Measurements from ENCODE around the gene TMC6.

TMC6 gene, protein sequence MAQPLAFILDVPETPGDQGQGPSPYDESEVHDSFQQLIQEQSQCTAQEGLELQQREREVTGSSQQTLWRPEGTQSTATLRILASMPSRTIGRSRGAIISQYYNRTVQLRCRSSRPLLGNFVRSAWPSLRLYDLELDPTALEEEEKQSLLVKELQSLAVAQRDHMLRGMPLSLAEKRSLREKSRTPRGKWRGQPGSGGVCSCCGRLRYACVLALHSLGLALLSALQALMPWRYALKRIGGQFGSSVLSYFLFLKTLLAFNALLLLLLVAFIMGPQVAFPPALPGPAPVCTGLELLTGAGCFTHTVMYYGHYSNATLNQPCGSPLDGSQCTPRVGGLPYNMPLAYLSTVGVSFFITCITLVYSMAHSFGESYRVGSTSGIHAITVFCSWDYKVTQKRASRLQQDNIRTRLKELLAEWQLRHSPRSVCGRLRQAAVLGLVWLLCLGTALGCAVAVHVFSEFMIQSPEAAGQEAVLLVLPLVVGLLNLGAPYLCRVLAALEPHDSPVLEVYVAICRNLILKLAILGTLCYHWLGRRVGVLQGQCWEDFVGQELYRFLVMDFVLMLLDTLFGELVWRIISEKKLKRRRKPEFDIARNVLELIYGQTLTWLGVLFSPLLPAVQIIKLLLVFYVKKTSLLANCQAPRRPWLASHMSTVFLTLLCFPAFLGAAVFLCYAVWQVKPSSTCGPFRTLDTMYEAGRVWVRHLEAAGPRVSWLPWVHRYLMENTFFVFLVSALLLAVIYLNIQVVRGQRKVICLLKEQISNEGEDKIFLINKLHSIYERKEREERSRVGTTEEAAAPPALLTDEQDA

GRCh38 chr17:78128551-78129350 lies at the start of gene TMC6:
Gene TMC6 (minus strand): TSS chr17:78128755. CDS start chr17:78126832, 1,923 bp downstream.
- peak; percentile 80 for DNase-seq

- peak; percentile 20 for DNase-seq
Measured at GRCh38 chr17:78176548-78177025, 48.0 kb upstream of the TMC6 start.

DNA sequence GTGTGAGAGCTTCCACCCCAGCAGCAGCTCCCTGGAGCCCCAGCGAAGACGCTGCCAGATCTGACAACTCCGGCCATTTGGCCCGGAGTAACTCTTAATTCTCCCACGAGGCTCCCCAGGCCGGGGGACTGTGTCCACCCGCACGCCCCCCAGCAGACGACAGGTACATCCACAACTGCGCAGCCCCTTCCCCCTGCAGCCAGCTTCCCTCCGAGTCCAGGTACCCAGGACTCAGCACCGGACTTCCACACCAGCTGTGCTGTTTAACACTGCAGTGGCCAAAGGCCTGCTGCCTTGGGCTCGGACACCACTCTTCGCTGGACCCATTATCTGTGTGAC lies 47.1 kb upstream of the TMC6 start:
- no peak for DNase-seq

GRCh38 chr17:78174870-78175642 lies 46.5 kb upstream of the TMC6 start:
- no peak for DNase-seq

GRCh38 chr17:78174346-78174869 lies 45.9 kb upstream of the TMC6 start:
- no peak for DNase-seq

- DNase-seq: no peak
Measured at GRCh38 chr17:78173097-78173715, 44.7 kb upstream of the TMC6 start.

- peak; percentile 80 for DNase-seq
Measured at GRCh38 chr17:78172249-78173051, 43.9 kb upstream of the TMC6 start.

GRCh38 chr17:78171591-78172248 lies 43.2 kb upstream of the TMC6 start:
- peak; percentile 80 for DNase-seq

DNA sequence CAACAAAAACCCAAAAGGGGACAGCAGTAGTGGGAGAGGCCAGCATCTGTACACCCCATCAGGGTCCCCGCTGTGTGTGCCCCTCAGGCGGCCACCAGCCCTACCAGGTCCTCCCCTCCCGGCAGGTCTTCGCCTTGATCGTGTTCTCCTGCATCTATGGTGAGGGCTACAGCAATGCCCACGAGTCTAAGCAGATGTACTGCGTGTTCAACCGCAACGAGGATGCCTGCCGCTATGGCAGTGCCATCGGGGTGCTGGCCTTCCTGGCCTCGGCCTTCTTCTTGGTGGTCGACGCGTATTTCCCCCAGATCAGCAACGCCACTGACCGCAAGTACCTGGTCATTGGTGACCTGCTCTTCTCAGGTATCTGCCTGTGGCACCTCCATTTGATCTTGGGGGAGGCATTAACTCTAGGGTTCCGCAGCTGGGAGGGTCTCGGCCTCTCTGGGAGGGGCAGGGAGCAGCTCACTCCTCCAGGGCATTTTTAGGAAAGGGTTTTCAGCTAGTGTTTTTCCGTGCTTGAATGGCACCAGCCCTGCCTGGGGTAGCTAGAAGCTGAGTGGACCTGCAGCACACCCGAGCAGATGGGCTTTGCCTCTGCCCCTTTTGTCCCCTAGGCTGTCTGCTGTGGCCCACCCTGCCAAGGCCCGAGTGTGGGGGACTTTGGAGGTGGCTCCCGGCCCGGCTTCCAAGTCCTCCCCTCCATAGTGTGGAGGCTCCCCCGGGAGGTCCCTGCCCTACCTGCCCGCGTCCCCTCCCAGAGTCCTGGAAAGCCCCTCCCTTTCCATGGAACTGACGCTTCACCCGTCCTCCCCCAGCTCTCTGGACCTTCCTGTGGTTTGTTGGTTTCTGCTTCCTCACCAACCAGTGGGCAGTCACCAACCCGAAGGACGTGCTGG lies 42.4 kb upstream of the TMC6 start:
- no peak for DNase-seq

DNA sequence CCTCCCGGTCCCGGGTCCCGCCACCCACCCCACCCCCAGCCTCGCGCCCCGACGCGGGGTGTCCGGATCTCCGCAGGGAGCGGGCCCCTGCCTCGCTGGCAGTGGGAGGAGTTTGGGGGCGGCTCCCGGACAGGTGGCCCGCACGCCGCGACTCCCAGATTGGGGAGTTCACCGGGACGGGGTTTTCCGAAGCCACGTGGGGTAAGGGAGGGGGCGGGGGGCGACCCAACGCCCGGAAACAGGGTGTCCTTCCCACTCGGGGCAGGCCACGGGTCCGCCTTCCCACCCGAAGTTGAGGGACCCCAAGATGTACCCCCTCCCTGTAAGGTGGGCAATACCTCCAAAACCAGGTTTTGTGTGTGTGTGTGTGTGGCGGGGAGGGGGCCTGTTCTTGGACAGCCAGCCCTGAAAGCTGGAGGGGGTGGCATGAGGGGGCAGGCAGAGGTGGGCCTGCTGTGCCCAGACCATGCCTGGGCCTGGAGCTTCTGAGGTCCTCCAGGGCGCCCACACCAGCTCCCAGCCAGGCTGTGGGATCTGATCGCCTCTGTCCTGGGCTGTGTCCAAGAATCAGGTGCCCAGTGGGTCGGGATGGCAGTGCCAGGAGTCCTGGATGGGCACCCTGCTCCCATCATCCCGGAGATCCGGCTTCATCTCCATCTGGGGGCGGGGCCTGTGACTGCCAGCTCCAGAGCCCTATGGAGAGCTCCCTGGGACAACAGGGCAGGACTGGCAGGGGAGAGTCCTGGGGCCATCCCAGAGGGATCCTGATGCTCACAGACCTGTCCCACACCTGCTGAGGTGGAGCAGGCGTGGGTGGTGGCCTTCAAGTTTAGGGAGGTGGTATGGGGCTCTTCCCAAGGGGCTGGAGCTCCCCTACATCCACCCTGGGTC lies 40.6 kb upstream of the TMC6 start:
- peak; percentile 73 for DNase-seq

GRCh38 chr17:78168242-78168902 lies 39.8 kb upstream of the TMC6 start, which contains the start of gene SYNGR2:
Gene SYNGR2 (plus strand): TSS chr17:78168581. CDS start chr17:78168617, 36 bp downstream.
- peak; percentile 93 for DNase-seq

GRCh38 chr17:78166416-78166815 lies 37.9 kb upstream of the TMC6 start:
- DNase-seq: peak; percentile 33

GRCh38 chr17:78164748-78165607 lies 36.4 kb upstream of the TMC6 start:
- DNase-seq: no peak

DNA sequence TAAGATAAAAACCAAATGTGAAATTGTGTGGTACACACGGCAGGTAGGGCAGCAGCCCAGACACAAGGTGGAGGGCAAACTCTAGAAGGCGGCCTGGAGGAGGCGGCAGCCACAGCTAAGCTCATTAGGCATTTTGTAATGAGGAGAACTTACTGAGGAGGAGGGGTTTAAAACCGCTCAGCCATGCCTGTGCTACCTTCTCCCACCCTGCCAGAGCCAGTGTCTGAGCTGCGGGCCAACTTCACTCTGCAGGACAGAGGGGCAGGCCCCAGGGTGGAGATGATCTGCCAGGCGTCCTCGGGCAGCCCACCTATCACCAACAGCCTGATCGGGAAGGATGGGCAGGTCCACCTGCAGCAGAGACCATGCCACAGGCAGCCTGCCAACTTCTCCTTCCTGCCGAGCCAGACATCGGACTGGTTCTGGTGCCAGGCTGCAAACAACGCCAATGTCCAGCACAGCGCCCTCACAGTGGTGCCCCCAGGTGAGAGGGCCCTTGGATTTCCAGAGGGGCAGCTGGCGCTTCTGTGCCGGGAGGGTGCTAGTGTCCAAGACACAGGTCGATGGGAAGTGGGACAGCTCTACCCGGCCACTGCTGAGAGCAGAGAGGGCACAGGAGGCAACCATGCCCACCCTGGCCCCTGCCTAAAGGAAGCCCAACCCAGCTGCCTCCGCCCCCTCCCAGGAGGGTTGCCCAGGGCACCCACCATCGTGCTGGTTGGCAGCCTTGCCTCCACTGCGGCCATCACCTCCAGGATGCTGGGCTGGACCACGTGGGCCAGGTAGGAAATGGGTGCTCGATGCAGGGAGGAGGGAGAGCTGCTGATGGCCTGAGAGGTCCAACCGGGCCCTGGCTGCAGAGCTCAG lies 35.6 kb upstream of the TMC6 start:
- DNase-seq: no peak

DNA sequence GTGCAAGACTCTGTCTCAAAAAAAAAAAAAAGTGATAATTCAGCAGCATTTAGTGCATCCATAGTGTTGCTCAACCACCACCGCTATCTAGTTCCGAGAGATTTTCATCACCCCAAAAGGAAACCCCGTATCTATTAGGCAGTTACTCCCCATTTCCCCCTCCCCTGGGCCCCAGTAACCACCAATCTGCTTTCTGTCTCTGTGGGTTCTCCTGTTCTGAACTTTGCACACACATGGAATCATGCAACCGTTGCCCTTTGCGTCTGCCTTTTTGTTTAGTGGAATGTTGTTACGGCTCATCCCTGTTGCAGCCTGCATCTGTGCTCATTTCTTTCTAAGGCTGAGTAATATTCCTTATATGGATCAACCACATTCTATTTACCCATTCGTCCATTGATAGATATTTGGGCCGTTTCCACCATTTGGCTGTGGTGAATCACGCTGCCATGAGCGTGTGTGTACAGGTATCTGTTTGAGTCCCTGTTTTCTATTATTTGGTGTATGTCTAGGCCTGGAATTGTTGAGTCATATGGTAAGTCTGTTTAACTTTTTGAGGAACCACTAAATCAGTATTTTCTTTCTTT lies 31.1 kb upstream of the TMC6 start:
- DNase-seq: no peak
